Vagina (tissue), 2 donors: ENCODE measurements around the gene NPSR1. TPM values are rescaled to one million over a fixed set of nuclear protein-coding genes. Genes with fewer than 3 reads are reported as not detected.

ENCODE experiments used
- DNase-seq, 2 donors: peaks; one replicate each; pipeline ENCODE4 v3.0.0-alpha.2; 2017; ENCODE audit errors: extremely low spot score in 2 of 2
- H3K27ac ChIP-seq: fragments of 200-600 bp; sonication (generic); one replicate; pipeline ENCODE4 v1.5.1; 2019
- H3K27me3 ChIP-seq: fragments of 200-600 bp; sonication (generic); one replicate; pipeline ENCODE4 v1.5.1; 2019
- H3K36me3 ChIP-seq, 2 donors: fragments of 200-600 bp; sonication (generic); one replicate each; pipeline ENCODE4 v1.5.1; 2017 to 2019
- H3K4me1 ChIP-seq: fragments of 200-600 bp; sonication (generic); one replicate; pipeline ENCODE4 v1.5.1; 2019
- H3K4me3 ChIP-seq, 2 donors: fragments of 200-600 bp; sonication (generic); 1 replicate in 1 of 2; 2 replicates in 1 of 2; pipeline ENCODE4 v1.5.1; 2016 to 2019
- H3K9me3 ChIP-seq: fragments of 200-600 bp; sonication (generic); one replicate; pipeline ENCODE4 v1.5.1; 2019
- CTCF ChIP-seq, 3 experiments: fragments of 450-650 bp in 2 of 3; fragments of 200-600 bp in 1 of 3; sonication (generic) in 1 of 3; IDR thresholded peaks; one replicate each; pipeline ENCODE4 v1.5.1; 2017 to 2019; ENCODE audit warnings: antibody characterized with exemption in 3 of 3, mild to moderate bottlenecking in 2 of 3, moderate library complexity in 2 of 3
- POLR2A ChIP-seq, 2 donors: fragments of 450-650 bp; IDR thresholded peaks; one replicate each; pipeline ENCODE4 v1.6.1; 2017; ENCODE audit warnings: antibody characterized with exemption in 2 of 2, mild to moderate bottlenecking in 2 of 2, moderate library complexity in 2 of 2
- POLR2AphosphoS5 ChIP-seq, 2 donors: sonication (generic); formaldehyde crosslinking; IDR thresholded peaks; one replicate each; pipeline ENCODE4 v1.9.0; 2017; ENCODE audit warnings: antibody characterized with exemption in 2 of 2, mild to moderate bottlenecking in 2 of 2, low read depth in 1 of 2; ENCODE audit not compliant: insufficient read depth in 1 of 2
- intact Hi-C: fragments of 100-400 bp; cut with DNase I; formaldehyde crosslinking; loops from one replicate; pipeline ENCODE4 v1.15.1; 2023
- total RNA-seq: library from RNA; depleted of rRNA; stranded (reverse); fragments of >200 nt; gene quantifications from one replicate; pipeline ENCODE4 v1.2.3, GENCODE V29; 2016

Gene NPSR1
- total RNA-seq, 1 donor from 2014 or later, result not detected

- no peak for DNase-seq
- no peaks in the 10 kb centered on the region for H3K9me3 ChIP-seq
- H3K4me3 ChIP-seq, result no peak overlapping the region
- H3K36me3 ChIP-seq, result no peaks in the 10 kb centered on the region
- intact Hi-C loops, result no loop called here
- H3K27ac ChIP-seq, result no peak overlapping the region
- H3K4me1 ChIP-seq, result no peaks in the 10 kb centered on the region
- TF ChIP-seq POLR2A (IDR thresholded peaks at IDR 0.05), result no peak
- TF ChIP-seq POLR2AphosphoS5 (IDR thresholded peaks at IDR 0.05; ENCODE audit: insufficient read depth in 1 of 2, low read depth in 1 of 2), result no peak
- TF ChIP-seq CTCF (IDR thresholded peaks at IDR 0.05), result no peak
- no peaks in the 10 kb centered on the region for H3K27me3 ChIP-seq
These were observed 68.2 kb downstream of the NPSR1 start for GRCh38 chr7:34726221-34726620.

DNA sequence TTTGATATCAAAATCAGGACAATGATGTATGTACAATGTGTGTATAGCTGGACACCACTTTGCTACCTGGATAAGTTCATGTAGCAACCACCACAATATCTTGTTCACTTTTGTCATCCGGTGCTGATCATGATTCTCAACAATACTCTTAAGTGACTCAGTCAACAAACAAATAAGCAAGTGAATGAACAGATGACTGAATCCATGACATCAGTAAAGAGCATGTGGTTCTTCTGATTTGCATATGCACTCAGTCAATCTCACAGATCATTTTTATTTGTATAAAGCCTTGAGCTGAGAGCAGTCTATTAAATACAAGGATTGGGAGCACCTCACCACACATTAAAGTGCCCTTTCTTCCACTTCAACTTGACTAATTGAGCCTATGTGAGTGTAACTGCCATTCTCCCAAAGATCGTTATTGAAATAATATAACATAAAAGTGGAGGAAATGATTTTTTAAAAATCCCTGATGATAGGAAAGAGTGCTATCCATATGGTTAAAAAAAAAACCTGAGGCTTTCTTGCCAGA, 69.5 kb downstream of the NPSR1 start:
- Histone ChIP-seq H3K27ac (no peak overlapping the region), H3K4me3 (no peak overlapping the region), H3K36me3 (no peaks in the 10 kb centered on the region), H3K9me3 (no peaks in the 10 kb centered on the region), H3K4me1 (no peaks in the 10 kb centered on the region), H3K27me3 (no peaks in the 10 kb centered on the region)
- TF ChIP-seq POLR2A (IDR thresholded peaks at IDR 0.05) (no peak), POLR2AphosphoS5 (IDR thresholded peaks at IDR 0.05; ENCODE audit: insufficient read depth in 1 of 2, low read depth in 1 of 2) (no peak), CTCF (IDR thresholded peaks at IDR 0.05) (no peak)
- DNase-seq, result no peak
- intact Hi-C loops, result no loop called here

GRCh38 chr7:34728156-34728555, 70.1 kb downstream of the NPSR1 start:
- TF ChIP-seq POLR2AphosphoS5 (IDR thresholded peaks at IDR 0.05; ENCODE audit: insufficient read depth in 1 of 2, low read depth in 1 of 2) (no peak), POLR2A (IDR thresholded peaks at IDR 0.05) (no peak), CTCF (IDR thresholded peaks at IDR 0.05) (no peak)
- no peaks in the 10 kb centered on the region for H3K27me3 ChIP-seq
- no peaks in the 10 kb centered on the region for H3K4me1 ChIP-seq
- H3K4me3 ChIP-seq, result no peak overlapping the region
- H3K27ac ChIP-seq, result no peak overlapping the region
- DNase-seq, result no peak
- no peaks in the 10 kb centered on the region for H3K9me3 ChIP-seq
- no peaks in the 10 kb centered on the region for H3K36me3 ChIP-seq
- intact Hi-C loops, result no loop called here

- H3K27me3 ChIP-seq, result no peaks in the 10 kb centered on the region
- no peaks in the 10 kb centered on the region for H3K36me3 ChIP-seq
- H3K4me1 ChIP-seq, result no peaks in the 10 kb centered on the region
- no peak overlapping the region for H3K27ac ChIP-seq
- no peaks in the 10 kb centered on the region for H3K9me3 ChIP-seq
- TF ChIP-seq POLR2A (IDR thresholded peaks at IDR 0.05), result no peak
- no peak for TF ChIP-seq POLR2AphosphoS5 (IDR thresholded peaks at IDR 0.05; ENCODE audit: insufficient read depth in 1 of 2, low read depth in 1 of 2)
- no peak for TF ChIP-seq CTCF (IDR thresholded peaks at IDR 0.05)
- DNase-seq, result no peak
- intact Hi-C loops, result no loop called here
- no peak overlapping the region for H3K4me3 ChIP-seq
These were observed 76.8 kb downstream of the NPSR1 start for GRCh38 chr7:34734771-34735170.

DNA sequence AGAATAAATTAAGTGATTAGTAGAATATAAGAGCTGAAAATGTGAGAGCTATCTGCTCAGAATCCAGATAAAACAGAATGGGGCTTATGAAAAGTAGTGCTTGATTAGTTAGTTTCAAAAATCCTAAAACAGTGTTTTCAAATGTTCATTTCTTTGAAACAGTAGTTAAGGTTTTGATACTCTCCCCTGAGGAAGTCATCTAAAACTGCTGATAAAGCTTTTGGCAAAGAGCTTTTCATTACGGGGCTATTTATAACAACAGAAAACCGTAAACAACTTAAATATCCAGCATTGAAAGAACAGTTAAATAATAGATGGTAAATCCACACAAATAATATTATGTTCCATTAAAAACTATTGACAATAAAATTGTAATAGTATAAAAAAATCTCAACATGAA, 77.5 kb downstream of the NPSR1 start:
- intact Hi-C loops, result no loop called here

More for the DNA sequence above, 77.5 kb downstream of the NPSR1 start:
- no peak for DNase-seq
- Histone ChIP-seq H3K4me1 (no peaks in the 10 kb centered on the region), H3K27me3 (no peaks in the 10 kb centered on the region), H3K27ac (no peak overlapping the region), H3K36me3 (no peaks in the 10 kb centered on the region), H3K4me3 (no peak overlapping the region), H3K9me3 (no peaks in the 10 kb centered on the region)
- TF ChIP-seq POLR2AphosphoS5 (IDR thresholded peaks at IDR 0.05; ENCODE audit: insufficient read depth in 1 of 2, low read depth in 1 of 2) (no peak), POLR2A (IDR thresholded peaks at IDR 0.05) (no peak), CTCF (IDR thresholded peaks at IDR 0.05) (no peak)
